GM23338 (cell line): ENCODE data around the gene KIAA0232. TPM values are rescaled to one million over a fixed set of nuclear protein-coding genes. Genes with fewer than 3 reads are reported as not detected.

Experiments
- ATAC-seq: fragments of 200-7000 bp; cut with Tn5 transposase; 3 replicates; pipeline ENCODE4 v1.9.1; 2020
- DNase-seq: peaks from one replicate; pipeline ENCODE4 v3.0.0-alpha.2; 2015; ENCODE audit warnings: low spot score
- H2AFZ ChIP-seq: fragments of 200-600 bp; sonication (generic); 2 replicates; pipeline ENCODE4 v1.8.0; 2016; ENCODE audit warnings: antibody characterized with exemption, mild to moderate bottlenecking, moderate library complexity
- H3F3A ChIP-seq: fragments of 200-600 bp; sonication (generic); replicated peaks from 2 replicates; pipeline ENCODE4 v1.8.0; 2017; ENCODE audit warnings: antibody characterized with exemption, mixed run types, low read depth
- H3K27ac ChIP-seq: fragments of 200-600 bp; sonication (generic); 2 replicates; pipeline ENCODE4 v1.6.1; 2016; ENCODE audit warnings: low read depth
- H3K27me3 ChIP-seq: fragments of 200-600 bp; sonication (generic); 2 replicates; pipeline ENCODE4 v1.8.0; 2016; ENCODE audit warnings: mild to moderate bottlenecking, mixed run types, moderate library complexity; ENCODE audit not compliant: insufficient read depth
- H3K36me3 ChIP-seq: fragments of 200-600 bp; sonication (generic); 2 replicates; pipeline ENCODE4 v1.8.0; 2016; ENCODE audit warnings: mild to moderate bottlenecking; ENCODE audit not compliant: insufficient read depth
- H3K4me1 ChIP-seq: fragments of 200-600 bp; sonication (generic); 2 replicates; pipeline ENCODE4 v1.8.0; 2016; ENCODE audit warnings: mild to moderate bottlenecking, moderate library complexity; ENCODE audit not compliant: insufficient read depth
- H3K4me2 ChIP-seq: fragments of 200-600 bp; sonication (generic); 2 replicates; pipeline ENCODE4 v1.7.1; 2017; ENCODE audit warnings: mixed run types
- H3K4me3 ChIP-seq: fragments of 200-600 bp; sonication (generic); 2 replicates; pipeline ENCODE4 v1.6.1; 2016; ENCODE audit warnings: mixed run types
- H3K79me2 ChIP-seq: fragments of 200-600 bp; sonication (generic); replicated peaks from 2 replicates; pipeline ENCODE4 v1.8.0; 2017; ENCODE audit warnings: mild to moderate bottlenecking; ENCODE audit not compliant: insufficient read depth
- H3K9me2 ChIP-seq: fragments of 200-600 bp; sonication (generic); 2 replicates; pipeline ENCODE4 v1.8.0; 2017; ENCODE audit not compliant: insufficient read depth
- H4K20me1 ChIP-seq: fragments of 200-600 bp; sonication (generic); replicated peaks from 2 replicates; pipeline ENCODE4 v1.8.0; 2017; ENCODE audit warnings: mild to moderate bottlenecking; ENCODE audit not compliant: insufficient read depth
- H3K27ac Mint-ChIP-seq: 2 replicates; pipeline ENCODE4 v1.8.0; 2020; ENCODE audit warnings: inconsistent platforms, mild to moderate bottlenecking, moderate library complexity, mixed read lengths
- H3K27me3 Mint-ChIP-seq: 3 replicates; pipeline ENCODE4 v1.8.0; 2022; ENCODE audit warnings: low read depth, mild to moderate bottlenecking, moderate library complexity, mixed read lengths, inconsistent platforms; ENCODE audit not compliant: insufficient read depth, poor library complexity
- H3K36me3 Mint-ChIP-seq: 3 replicates; pipeline ENCODE4 v1.8.0; 2021; ENCODE audit warnings: low read depth, mild to moderate bottlenecking, inconsistent platforms, moderate library complexity, mixed read lengths
- H3K4me1 Mint-ChIP-seq: 3 replicates; pipeline ENCODE4 v1.8.0; 2020; ENCODE audit warnings: mild to moderate bottlenecking, inconsistent platforms, mixed read lengths
- H3K4me3 Mint-ChIP-seq: 3 replicates; pipeline ENCODE4 v1.8.0; 2021; ENCODE audit warnings: moderate library complexity, mild to moderate bottlenecking, inconsistent platforms, mixed read lengths
- H3K9me3 Mint-ChIP-seq: 3 replicates; pipeline ENCODE4 v1.8.0; 2020; ENCODE audit warnings: moderate library complexity, mild to moderate bottlenecking, inconsistent platforms, mixed read lengths
- CREB1 ChIP-seq: fragments of 250-450 bp; sonication (Bioruptor Pico); IDR thresholded peaks from 2 replicates; pipeline ENCODE4 v1.5.0; 2020; ENCODE audit warnings: low read depth, mild to moderate bottlenecking, moderate library complexity
- EZH2 ChIP-seq: fragments of 200-600 bp; sonication (generic); IDR thresholded peaks from one replicate; pipeline ENCODE4 v1.8.0; 2017; ENCODE audit warnings: antibody characterized with exemption, mild to moderate bottlenecking, low read depth; ENCODE audit not compliant: unreplicated experiment
- JUNB ChIP-seq: IDR thresholded peaks from one replicate; pipeline ENCODE4 v1.6.1; 2016; ENCODE audit warnings: antibody characterized with exemption; ENCODE audit not compliant: unreplicated experiment
- NANOG ChIP-seq: IDR thresholded peaks from 2 replicates; pipeline ENCODE4 v1.6.1; 2016; ENCODE audit warnings: antibody characterized with exemption, borderline replicate concordance
- STAT1 ChIP-seq: IDR thresholded peaks from one replicate; pipeline ENCODE4 v1.6.1; 2016; ENCODE audit warnings: antibody characterized with exemption; ENCODE audit not compliant: unreplicated experiment
- ZNF331 ChIP-seq: fragments of 250-450 bp; sonication (Bioruptor Pico); IDR thresholded peaks from 2 replicates; pipeline ENCODE4 v1.5.0; 2020; ENCODE audit warnings: low read depth, mild to moderate bottlenecking, moderate library complexity
- polyA plus RNA-seq: library from polyadenylated mRNA; unstranded; fragments of >200 nt; fragmentation: Nextera tagmentation; extraction: Ambion mirVana; gene quantifications from 2 replicates; pipeline ENCODE4 v1.2.1, GENCODE V29; 2016
- total RNA-seq: library from RNA; depleted of rRNA; stranded (reverse); fragments of >200 nt; shearing (Covaris generic); gene quantifications from 2 replicates; pipeline ENCODE4 v1.2.3, GENCODE V29; 2014
- TF ChIP-seq, protein P1 (sequence below), 2 experiments: fragments of 200-600 bp in 1 of 2; sonication (generic) in 1 of 2; conservative IDR thresholded peaks; 2 replicates each; pipeline versions ENCODE4 v1.5.1 to v1.6.1; 2016 to 2017; ENCODE audit warnings: antibody characterized with exemption in 2 of 2, low read depth in 2 of 2, mild to moderate bottlenecking in 2 of 2, moderate library complexity in 1 of 2
- TF ChIP-seq, protein P2 (sequence below): IDR thresholded peaks from 2 replicates; pipeline ENCODE4 v1.6.1; 2016; ENCODE audit warnings: antibody characterized with exemption
- TF ChIP-seq, protein P3 (sequence below): IDR thresholded peaks from one replicate; pipeline ENCODE4 v1.6.1; 2018; ENCODE audit warnings: antibody characterized with exemption; ENCODE audit not compliant: unreplicated experiment
- TF ChIP-seq, protein P4 (sequence below): fragments of 250-450 bp; sonication (Bioruptor Pico); IDR thresholded peaks from 2 replicates; pipeline ENCODE4 v1.5.0; 2020; ENCODE audit warnings: mild to moderate bottlenecking, moderate library complexity

KIAA0232 gene
- total and polyA plus RNA-seq, 2 experiments from 2014 or later, result 14.3 to 34.9 TPM

DNA sequence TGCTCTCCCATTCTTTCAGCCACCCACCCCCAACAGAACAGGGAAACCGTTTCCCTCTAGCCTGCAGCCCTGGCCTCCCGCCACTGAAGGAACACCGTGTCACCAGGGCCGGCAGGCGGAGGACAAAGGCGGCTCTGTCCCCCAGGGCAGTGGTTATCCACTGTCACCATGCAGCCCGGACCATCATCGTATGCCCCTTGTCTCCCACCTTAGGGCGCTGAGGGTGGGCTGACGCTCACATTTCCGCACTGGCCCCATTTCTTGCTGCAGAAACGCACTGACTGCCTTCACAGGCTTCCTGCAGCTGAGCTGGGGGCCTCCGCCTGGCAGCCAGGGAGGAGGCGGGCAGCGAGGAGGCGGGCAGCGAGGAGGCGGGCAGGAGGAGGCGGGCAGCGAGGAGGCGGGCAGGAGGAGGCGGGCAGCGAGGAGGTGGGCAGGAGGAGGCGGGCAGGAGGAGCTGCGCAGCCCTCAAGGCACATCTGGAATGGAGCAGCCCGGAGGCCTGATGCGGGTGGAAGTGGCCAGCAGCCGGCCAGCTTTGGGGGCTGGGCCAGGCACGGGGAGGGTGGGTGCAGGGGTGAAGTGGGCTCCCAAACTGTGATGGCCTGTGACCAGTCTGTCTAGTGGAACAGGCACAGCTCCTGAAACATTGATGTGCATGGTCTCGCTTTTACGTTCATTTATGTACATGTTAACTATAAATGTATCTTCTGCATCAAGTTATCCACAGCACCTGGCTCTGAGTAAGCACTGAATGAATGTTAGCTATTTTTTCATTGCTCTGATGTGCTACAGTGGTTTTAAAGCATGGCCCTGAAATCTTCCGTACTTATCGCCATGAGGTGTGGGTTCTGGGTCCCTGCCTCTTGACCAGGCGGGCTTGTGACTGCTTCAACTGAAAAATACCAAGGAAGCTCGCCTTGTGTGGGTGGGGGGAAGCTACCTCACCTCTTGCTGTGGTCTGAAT is 20.6 kb upstream of the KIAA0232 start:
- no peaks in the 10 kb centered on the region for H3K36me3 Mint-ChIP-seq
- no peaks in the 10 kb centered on the region for H3K9me2 ChIP-seq
- H3K4me3 Mint-ChIP-seq, result no peak overlapping the region
- DNase-seq (no peak), ATAC-seq (peak; percentile 25; the same call in 2 of the 3 replicates)
- no peaks in the 10 kb centered on the region for H3K4me1 ChIP-seq
- no peak overlapping the region for H3K27ac ChIP-seq
- no peak overlapping the region for H3K27ac Mint-ChIP-seq
- H3K36me3 ChIP-seq, result no peaks in the 10 kb centered on the region
- no peaks in the 10 kb centered on the region for H3K9me3 Mint-ChIP-seq
- 0 out of 3 replicates have a peak, but pooled peaks cover 4% of the 10 kb centered on the region for H3K4me1 Mint-ChIP-seq
- H3K4me2 ChIP-seq, result no peak overlapping the region
- TF ChIP-seq, protein P1, sequence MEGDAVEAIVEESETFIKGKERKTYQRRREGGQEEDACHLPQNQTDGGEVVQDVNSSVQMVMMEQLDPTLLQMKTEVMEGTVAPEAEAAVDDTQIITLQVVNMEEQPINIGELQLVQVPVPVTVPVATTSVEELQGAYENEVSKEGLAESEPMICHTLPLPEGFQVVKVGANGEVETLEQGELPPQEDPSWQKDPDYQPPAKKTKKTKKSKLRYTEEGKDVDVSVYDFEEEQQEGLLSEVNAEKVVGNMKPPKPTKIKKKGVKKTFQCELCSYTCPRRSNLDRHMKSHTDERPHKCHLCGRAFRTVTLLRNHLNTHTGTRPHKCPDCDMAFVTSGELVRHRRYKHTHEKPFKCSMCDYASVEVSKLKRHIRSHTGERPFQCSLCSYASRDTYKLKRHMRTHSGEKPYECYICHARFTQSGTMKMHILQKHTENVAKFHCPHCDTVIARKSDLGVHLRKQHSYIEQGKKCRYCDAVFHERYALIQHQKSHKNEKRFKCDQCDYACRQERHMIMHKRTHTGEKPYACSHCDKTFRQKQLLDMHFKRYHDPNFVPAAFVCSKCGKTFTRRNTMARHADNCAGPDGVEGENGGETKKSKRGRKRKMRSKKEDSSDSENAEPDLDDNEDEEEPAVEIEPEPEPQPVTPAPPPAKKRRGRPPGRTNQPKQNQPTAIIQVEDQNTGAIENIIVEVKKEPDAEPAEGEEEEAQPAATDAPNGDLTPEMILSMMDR (conservative IDR thresholded peaks at IDR 0.05; ENCODE audit: low read depth in 2 of 2), result no peak
- TF ChIP-seq, protein P2, sequence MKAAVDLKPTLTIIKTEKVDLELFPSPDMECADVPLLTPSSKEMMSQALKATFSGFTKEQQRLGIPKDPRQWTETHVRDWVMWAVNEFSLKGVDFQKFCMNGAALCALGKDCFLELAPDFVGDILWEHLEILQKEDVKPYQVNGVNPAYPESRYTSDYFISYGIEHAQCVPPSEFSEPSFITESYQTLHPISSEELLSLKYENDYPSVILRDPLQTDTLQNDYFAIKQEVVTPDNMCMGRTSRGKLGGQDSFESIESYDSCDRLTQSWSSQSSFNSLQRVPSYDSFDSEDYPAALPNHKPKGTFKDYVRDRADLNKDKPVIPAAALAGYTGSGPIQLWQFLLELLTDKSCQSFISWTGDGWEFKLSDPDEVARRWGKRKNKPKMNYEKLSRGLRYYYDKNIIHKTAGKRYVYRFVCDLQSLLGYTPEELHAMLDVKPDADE, result no peak
- TF ChIP-seq STAT1 (no peak), EZH2 (no peak), NANOG (no peak), ZNF331 (CRISPR knock-in tag) (no peak), JUNB (no peak), CREB1 (CRISPR knock-in tag) (no peak)
- TF ChIP-seq, protein P3, sequence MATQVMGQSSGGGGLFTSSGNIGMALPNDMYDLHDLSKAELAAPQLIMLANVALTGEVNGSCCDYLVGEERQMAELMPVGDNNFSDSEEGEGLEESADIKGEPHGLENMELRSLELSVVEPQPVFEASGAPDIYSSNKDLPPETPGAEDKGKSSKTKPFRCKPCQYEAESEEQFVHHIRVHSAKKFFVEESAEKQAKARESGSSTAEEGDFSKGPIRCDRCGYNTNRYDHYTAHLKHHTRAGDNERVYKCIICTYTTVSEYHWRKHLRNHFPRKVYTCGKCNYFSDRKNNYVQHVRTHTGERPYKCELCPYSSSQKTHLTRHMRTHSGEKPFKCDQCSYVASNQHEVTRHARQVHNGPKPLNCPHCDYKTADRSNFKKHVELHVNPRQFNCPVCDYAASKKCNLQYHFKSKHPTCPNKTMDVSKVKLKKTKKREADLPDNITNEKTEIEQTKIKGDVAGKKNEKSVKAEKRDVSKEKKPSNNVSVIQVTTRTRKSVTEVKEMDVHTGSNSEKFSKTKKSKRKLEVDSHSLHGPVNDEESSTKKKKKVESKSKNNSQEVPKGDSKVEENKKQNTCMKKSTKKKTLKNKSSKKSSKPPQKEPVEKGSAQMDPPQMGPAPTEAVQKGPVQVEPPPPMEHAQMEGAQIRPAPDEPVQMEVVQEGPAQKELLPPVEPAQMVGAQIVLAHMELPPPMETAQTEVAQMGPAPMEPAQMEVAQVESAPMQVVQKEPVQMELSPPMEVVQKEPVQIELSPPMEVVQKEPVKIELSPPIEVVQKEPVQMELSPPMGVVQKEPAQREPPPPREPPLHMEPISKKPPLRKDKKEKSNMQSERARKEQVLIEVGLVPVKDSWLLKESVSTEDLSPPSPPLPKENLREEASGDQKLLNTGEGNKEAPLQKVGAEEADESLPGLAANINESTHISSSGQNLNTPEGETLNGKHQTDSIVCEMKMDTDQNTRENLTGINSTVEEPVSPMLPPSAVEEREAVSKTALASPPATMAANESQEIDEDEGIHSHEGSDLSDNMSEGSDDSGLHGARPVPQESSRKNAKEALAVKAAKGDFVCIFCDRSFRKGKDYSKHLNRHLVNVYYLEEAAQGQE, result no peak
- TF ChIP-seq, protein P4, sequence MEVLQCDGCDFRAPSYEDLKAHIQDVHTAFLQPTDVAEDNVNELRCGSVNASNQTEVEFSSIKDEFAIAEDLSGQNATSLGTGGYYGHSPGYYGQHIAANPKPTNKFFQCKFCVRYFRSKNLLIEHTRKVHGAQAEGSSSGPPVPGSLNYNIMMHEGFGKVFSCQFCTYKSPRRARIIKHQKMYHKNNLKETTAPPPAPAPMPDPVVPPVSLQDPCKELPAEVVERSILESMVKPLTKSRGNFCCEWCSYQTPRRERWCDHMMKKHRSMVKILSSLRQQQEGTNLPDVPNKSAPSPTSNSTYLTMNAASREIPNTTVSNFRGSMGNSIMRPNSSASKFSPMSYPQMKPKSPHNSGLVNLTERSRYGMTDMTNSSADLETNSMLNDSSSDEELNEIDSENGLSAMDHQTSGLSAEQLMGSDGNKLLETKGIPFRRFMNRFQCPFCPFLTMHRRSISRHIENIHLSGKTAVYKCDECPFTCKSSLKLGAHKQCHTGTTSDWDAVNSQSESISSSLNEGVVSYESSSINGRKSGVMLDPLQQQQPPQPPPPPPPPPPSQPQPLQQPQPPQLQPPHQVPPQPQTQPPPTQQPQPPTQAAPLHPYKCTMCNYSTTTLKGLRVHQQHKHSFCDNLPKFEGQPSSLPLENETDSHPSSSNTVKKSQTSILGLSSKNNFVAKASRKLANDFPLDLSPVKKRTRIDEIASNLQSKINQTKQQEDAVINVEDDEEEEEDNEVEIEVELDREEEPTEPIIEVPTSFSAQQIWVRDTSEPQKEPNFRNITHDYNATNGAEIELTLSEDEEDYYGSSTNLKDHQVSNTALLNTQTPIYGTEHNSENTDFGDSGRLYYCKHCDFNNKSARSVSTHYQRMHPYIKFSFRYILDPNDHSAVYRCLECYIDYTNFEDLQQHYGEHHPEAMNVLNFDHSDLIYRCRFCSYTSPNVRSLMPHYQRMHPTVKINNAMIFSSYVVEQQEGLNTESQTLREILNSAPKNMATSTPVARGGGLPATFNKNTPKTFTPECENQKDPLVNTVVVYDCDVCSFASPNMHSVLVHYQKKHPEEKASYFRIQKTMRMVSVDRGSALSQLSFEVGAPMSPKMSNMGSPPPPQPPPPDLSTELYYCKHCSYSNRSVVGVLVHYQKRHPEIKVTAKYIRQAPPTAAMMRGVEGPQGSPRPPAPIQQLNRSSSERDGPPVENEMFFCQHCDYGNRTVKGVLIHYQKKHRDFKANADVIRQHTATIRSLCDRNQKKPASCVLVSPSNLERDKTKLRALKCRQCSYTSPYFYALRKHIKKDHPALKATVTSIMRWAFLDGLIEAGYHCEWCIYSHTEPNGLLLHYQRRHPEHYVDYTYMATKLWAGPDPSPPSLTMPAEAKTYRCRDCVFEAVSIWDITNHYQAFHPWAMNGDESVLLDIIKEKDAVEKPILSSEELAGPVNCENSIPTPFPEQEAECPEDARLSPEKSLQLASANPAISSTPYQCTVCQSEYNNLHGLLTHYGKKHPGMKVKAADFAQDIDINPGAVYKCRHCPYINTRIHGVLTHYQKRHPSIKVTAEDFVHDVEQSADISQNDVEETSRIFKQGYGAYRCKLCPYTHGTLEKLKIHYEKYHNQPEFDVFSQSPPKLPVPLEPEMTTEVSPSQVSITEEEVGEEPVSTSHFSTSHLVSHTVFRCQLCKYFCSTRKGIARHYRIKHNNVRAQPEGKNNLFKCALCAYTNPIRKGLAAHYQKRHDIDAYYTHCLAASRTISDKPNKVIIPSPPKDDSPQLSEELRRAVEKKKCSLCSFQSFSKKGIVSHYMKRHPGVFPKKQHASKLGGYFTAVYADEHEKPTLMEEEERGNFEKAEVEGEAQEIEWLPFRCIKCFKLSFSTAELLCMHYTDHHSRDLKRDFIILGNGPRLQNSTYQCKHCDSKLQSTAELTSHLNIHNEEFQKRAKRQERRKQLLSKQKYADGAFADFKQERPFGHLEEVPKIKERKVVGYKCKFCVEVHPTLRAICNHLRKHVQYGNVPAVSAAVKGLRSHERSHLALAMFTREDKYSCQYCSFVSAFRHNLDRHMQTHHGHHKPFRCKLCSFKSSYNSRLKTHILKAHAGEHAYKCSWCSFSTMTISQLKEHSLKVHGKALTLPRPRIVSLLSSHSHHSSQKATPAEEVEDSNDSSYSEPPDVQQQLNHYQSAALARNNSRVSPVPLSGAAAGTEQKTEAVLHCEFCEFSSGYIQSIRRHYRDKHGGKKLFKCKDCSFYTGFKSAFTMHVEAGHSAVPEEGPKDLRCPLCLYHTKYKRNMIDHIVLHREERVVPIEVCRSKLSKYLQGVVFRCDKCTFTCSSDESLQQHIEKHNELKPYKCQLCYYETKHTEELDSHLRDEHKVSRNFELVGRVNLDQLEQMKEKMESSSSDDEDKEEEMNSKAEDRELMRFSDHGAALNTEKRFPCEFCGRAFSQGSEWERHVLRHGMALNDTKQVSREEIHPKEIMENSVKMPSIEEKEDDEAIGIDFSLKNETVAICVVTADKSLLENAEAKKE (CRISPR knock-in tag), result no peak
- no peaks in the 10 kb centered on the region for H4K20me1 ChIP-seq
- H3K79me2 ChIP-seq, result no peaks in the 10 kb centered on the region
- H3K27me3 ChIP-seq, result no peaks in the 10 kb centered on the region
- 0 out of 2 replicates have a peak overlapping the region, but pooled peaks have one; percentile 38 for H2AFZ ChIP-seq
- peaks cover 2% of the 10 kb centered on the region for H3K27me3 Mint-ChIP-seq
- no peaks in the 10 kb centered on the region for H3F3A ChIP-seq
- no peak overlapping the region for H3K4me3 ChIP-seq
